ENCODE results near the gene ZNF679.
"Not testable (repeated sequence)": the region's sequence is repeated elsewhere in the genome, so short reads cannot be mapped to it uniquely, and the experiment has no call there.

Gene ZNF679

DNA sequence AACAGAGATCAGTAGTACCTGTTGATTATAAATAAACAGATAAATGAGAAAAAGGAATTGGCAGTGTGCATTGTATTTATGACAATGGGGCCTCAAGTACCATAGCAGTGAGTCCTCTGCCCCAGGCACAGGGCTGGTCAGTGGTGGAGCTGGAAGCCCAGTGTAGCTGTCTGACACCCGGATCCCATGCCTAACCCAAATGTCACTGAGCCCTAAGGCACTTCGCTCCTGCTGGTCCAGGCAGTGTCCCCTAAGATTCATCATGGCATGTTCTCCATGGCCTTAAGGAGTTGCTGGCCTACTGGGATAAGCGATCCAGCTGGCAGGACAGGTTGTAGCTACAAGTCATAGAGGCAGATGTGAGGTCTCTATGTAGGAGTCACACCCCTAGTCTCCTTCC, 82.2 kb downstream of the ZNF679 start:
- DNase-seq (ENCODE audit: low spot score), result no peak

DNA sequence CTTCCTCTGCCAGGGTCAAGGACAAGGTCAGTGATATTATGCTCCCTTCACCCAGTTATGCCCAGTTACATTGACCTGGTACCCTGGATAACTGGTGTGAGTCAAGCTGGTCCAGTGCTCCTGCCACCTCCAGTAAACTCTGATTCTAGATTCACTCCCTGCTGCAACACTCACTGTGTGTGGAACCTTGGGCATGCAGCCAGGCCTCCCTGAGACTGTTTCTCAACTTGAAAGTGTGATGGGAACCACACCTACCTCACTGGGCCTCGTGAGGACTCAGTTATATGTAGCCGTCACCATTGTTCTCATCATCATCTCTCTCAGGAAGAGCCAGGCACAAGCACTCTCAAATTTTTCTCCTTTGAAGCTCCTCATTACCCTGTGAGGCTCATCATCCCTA, 84.6 kb downstream of the ZNF679 start:
- no peak for DNase-seq (ENCODE audit: low spot score)

GRCh38 chr7:64313740-64314491, 85.6 kb downstream of the ZNF679 start, which contains the start of gene ZNF736:
Gene ZNF736, plus strand, starts transcription at chr7:64313961. Its CDS starts 190 bp downstream, at chr7:64314151.
- peak; percentile 94 for DNase-seq (ENCODE audit: low spot score)

- no peak for DNase-seq (ENCODE audit: low spot score)
Observed at GRCh38 chr7:64314566-64314965, 86.3 kb downstream of the ZNF679 start.

- DNase-seq (ENCODE audit: low spot score), result not testable (repeated sequence)
Observed at GRCh38 chr7:64316031-64316742, 87.9 kb downstream of the ZNF679 start.
